GM19023 (cell line): ENCODE measurements around the gene ZNF503.
"Not testable (repeated sequence)": the region's sequence is repeated elsewhere in the genome, so short reads cannot be mapped to it uniquely, and the experiment has no call there.

Experiments
- ATAC-seq: cut with Tn5 transposase; IDR thresholded peaks from one replicate; pipeline ENCODE4 v1.9.1; 2021; ENCODE audit warnings: mild to moderate bottlenecking, moderate library complexity; ENCODE audit not compliant: unreplicated experiment

ZNF503 gene

DNA sequence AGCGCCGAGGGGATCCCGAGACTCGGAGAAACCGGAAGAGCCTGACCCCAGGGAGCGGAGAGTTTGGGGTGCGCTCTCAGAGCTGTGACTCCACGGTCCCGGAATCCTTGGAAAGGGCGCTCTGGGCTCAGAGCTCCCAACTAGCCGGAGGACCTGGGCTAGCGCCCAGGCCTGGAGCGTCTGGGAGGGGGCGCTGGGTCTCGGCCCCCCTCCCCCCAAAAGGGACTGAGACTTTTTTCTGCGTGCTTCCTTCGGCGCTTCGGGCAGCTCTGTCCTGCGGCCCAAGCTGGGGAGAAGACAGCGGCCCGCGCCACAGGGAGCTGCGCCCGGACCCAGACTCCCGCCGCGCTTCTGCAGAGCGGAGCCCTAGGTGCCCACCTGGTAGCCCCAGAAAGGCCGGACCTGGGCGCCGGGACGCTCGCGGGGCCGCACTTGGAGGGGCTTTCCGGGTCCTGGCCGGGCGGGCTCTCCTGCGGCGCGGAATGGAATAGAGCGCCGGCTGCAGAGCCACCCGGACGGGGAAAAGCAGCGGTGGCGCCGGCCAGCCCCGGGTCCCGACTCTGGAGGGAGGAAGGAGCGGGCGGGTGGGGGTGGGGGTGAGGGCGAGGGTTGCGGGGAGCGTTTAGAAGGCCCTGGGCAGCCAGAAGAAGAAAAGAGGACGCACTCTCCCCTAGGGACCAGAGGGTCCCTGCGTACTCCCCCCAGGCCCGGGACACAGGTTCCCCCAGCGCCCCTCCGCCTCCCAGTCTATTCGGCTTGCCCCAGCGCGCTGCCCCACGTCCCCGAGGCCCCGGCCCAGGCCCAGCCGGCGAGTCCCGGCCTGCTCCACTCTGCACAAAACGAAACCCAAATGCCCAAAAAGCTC lies 4.7 kb downstream of the ZNF503 start:
- no peak for ATAC-seq

GRCh38 chr10:75395932-75396630 lies 5.5 kb downstream of the ZNF503 start:
- ATAC-seq = no peak

DNA sequence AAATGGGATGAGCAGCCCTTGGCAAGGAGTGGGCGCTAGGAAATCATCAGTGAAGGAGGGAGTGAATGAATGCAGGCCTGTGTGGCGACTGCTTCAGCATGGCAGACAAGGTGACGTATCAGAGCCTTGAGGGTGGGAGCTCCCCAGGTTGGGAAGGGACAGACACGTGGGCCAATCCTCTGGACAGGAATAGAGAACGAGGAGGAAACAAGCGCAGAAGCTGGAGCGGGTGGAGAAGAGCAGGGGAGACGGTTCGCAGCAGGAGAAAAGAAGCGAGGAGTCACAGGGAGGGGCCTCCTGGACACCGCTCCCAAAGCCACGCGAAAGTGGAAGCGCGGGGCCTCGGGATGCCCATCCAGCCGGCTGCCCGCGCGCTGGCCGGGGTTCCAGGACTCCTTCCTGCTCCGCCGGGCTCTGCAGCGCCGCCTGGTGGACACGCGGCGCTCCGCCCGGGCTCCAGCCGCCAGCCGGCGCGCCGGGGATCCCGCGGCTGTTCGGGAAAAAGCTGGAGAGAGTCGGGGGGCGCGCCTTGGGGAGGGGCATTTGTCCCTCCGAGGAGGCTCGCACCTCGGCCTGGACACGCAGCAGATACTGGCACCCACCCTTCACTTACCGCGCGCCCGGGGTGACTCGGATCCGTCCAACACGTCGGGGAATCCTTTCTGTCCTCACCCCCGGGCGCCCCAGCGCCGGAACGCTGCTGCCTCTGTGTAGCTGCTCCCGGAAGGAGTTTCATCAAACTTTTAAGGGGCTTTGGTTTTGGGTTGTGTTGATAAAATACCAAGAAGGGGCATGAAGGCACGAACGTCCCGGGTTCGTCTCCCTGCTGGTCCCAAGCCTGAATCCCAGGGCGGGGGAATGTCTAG lies 6.3 kb downstream of the ZNF503 start:
- ATAC-seq = no peak

- ATAC-seq = no peak
Observed at GRCh38 chr10:75394221-75394620, 7.3 kb downstream of the ZNF503 start.

DNA sequence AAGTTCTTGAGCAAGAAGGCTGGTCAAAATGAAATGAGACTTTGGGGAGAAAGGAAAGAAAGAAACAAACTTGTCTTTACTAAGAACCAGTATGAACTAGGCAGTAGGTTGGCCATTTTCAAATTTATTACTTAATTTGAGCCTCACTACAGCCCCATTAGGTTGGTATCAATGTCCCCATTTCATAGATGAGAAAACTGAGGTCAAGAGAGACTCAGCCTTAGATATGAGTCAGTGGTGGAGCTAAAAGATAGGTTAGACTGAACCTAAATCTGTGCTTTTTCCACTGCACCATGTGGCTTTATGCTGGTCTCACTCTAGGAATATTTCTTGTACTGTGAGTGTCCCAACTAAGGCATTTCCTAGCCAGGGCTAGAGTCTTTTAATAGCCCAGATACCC lies 8.8 kb downstream of the ZNF503 start:
- ATAC-seq = no peak

- ATAC-seq = no peak
Observed at GRCh38 chr10:75392271-75392670, 9.3 kb downstream of the ZNF503 start.

DNA sequence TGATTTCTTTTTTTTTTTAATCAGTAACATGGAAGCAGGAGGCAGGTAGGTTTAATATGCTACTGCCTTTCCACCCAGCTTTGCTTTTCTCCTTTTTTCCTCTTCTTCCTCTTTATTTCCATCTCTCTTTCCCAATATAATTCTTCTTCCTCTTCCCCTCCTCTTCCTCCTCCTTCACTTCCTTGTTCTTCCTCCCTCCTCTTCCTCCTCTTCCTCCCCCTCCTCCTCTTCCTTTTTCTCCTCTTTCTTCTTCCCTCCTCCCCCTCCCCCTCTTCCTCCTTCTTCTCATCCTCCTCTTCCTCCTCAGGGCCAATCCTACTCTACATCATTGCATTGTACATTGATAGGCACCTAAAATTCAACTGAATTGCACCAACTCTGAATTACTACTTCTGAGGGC lies 11.4 kb downstream of the ZNF503 start:
- no peak for ATAC-seq

GRCh38 chr10:75388082-75388481 lies 13.5 kb downstream of the ZNF503 start:
- no peak for ATAC-seq

GRCh38 chr10:75386128-75386527 lies 15.4 kb downstream of the ZNF503 start:
- ATAC-seq = no peak

- no peak for ATAC-seq
Observed at GRCh38 chr10:75379817-75380216, 21.7 kb downstream of the ZNF503 start.

DNA sequence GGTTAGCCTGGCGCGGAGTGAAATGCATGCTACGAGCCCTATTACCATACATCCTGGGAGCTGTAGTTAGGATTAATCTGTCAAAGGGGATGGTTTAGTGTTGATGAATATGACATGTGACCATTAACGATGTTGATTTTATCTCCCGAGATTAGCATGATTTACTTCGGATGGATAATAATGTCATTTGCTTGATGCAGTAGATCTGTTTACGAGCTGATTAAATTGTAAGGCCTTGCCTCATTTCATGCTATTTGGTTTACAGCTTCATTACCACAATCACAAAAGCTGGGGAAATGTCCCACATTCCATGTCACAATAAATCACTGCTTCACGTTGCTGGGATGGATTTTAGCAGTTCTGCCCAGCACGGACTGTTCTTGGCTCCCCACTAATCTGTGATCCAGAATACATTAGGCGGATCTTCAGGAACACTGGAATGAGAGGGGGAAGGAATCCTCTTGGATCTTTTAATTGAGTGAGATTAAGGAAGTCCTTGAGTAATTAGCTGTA lies 22.3 kb downstream of the ZNF503 start:
- no peak for ATAC-seq

DNA sequence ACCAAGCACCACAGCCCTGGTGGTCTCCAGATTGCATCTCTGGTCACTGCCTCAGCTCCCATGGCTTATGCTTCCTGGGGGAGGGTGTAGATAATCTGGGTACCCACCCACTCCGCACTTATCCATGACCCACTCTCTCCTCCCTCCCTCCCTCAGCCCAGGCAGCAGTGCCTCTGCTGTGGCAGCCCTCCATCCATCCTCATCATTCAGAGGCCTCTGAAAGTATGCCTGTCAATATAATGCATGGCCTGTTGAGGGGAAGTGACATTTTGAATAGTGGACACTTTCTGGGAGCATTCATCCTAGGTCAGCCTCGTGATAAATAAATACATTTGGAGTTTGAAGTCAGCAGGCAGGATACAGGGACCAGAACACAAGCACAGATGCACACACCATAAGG lies 23.2 kb downstream of the ZNF503 start:
- ATAC-seq = no peak

- ATAC-seq = no peak
Observed at GRCh38 chr10:75377869-75378268, 23.7 kb downstream of the ZNF503 start.

DNA sequence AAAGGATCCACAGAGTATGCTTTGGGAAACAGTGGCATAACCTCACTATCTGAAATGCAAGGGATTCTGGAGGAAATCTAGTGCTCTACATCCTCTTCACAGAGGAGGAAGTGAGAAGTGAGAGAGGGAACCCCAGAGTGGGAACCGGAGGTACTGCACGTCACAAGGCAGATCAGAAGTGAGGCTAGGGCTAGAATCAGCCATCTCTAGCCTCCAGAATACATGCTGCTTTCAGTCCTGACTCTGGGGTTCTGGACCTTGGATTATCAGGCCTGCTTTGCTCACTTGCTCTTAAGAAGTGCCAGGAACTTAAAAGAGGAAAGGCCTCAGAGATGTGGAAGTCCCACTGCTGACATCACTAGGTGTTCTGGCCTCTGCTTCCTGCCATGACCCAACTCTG lies 25.7 kb downstream of the ZNF503 start:
- ATAC-seq = no peak

GRCh38 chr10:75371010-75371409 lies 30.6 kb downstream of the ZNF503 start:
- ATAC-seq = no peak

DNA sequence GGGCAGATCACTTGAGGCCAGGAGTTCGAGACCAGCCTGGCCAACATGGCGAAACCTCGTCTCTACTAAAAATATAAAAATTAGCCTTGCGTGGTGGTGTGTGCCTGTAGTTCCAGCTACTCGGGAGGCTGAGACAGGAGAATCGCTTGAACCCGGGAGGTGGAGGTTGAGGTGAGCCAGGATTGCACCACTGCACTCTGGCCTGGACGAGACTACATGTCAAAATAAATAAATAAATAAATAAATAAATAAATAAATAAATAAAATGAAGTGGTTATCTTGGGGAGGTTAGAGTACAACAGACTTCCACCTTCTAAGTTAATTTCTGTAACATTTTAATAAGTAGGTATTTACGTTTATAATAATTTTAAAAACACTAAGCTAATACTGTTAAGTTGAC lies 31.7 kb downstream of the ZNF503 start:
- not testable (repeated sequence) for ATAC-seq

- ATAC-seq = no peak
Observed at GRCh38 chr10:75367901-75368300, 33.7 kb downstream of the ZNF503 start.

- no peak for ATAC-seq
Observed at GRCh38 chr10:75367021-75367487, 34.5 kb downstream of the ZNF503 start.

DNA sequence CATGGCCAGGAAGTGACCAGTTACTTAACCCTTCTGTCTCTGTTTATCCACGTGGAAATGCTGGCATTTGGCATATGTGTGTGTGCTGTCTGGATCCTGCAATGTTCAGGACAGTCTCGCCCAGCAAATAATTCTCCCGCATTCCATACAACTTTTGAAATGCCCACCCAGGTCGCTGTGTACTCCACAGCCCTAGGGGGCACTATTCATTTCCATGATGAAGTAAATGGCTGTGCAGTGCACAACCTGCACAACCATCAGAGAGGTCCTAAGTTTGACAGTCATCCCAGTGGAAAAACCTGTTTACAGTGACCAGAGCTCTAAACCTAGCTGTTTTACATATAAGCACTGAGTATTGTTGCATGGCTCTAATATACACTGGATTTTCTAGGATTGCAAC lies 38.1 kb downstream of the ZNF503 start:
- ATAC-seq = no peak

- ATAC-seq = not testable (repeated sequence)
Observed at GRCh38 chr10:75359876-75360275, 41.7 kb downstream of the ZNF503 start.

DNA sequence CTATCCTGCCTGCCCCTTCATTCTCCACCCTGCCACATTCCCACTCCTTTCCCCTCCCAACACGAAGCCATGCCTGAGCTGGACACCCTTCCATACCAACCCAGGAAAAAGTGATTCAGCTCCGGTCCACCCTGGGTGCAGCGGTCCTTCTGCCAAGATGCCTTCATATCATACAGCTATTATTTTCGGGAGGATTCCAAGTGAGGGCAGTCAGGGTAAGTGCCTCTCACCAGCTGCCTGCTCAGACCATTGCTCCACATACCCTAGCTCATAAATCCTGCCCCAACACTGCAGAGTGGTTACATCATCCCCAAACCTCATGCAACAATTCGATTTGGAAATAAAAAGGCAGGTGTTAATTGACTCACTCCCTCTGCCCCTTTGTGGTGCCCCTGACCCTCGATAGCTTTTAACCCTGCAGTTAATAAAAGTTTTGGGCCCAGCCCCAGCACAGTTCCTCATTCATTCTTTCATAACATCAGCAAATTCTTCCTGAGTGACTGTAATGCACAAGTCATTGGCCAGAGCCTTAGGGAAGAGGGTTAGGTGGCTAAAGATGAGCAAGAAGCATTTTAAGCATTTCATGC lies 42.6 kb downstream of the ZNF503 start:
- ATAC-seq = no peak
